DMS53 (cell line): ENCODE data around the gene ZBED1.
"Not testable (repeated sequence)": the region's sequence is repeated elsewhere in the genome, so short reads cannot be mapped to it uniquely, and the experiment has no call there.

Source experiments
- DNase-seq: peaks from one replicate; lab custom pipeline; 2025; lab: John Stamatoyannopoulos, UW

ZBED1 gene

GRCh38 chrX:2519638-2520037 lies 18.9 kb upstream of the ZBED1 start:
- not testable (repeated sequence) for DNase-seq

GRCh38 chrX:2517055-2517454 lies 16.3 kb upstream of the ZBED1 start:
- DNase-seq, result no peak

- DNase-seq, result no peak
Measured at GRCh38 chrX:2516623-2517022, 15.8 kb upstream of the ZBED1 start.

GRCh38 chrX:2514131-2514530 lies 13.4 kb upstream of the ZBED1 start:
- DNase-seq, result no peak

- no peak for DNase-seq
Measured at GRCh38 chrX:2513121-2513664, 12.4 kb upstream of the ZBED1 start.

- DNase-seq, result no peak
Measured at GRCh38 chrX:2512501-2512900, 11.7 kb upstream of the ZBED1 start.

- no peak for DNase-seq
Measured at GRCh38 chrX:2511326-2511725, 10.6 kb upstream of the ZBED1 start.

- no peak for DNase-seq
Measured at GRCh38 chrX:2508648-2509335, 8.0 kb upstream of the ZBED1 start.

- no peak for DNase-seq
Measured at GRCh38 chrX:2507904-2508627, 7.3 kb upstream of the ZBED1 start.

GRCh38 chrX:2507196-2507595 lies 6.4 kb upstream of the ZBED1 start:
- DNase-seq, result no peak

GRCh38 chrX:2505341-2505740 lies 4.6 kb upstream of the ZBED1 start:
- not testable (repeated sequence) for DNase-seq

- DNase-seq, result no peak
Measured at GRCh38 chrX:2504706-2505332, 4.0 kb upstream of the ZBED1 start.

- DNase-seq, result no peak
Measured at GRCh38 chrX:2503591-2504500, 3.1 kb upstream of the ZBED1 start.

GRCh38 chrX:2502668-2503519 lies 2.1 kb upstream of the ZBED1 start:
- no peak for DNase-seq

GRCh38 chrX:2502120-2502667 lies 1.4 kb upstream of the ZBED1 start:
- DNase-seq, result no peak

- DNase-seq, result no peak
Measured at GRCh38 chrX:2501559-2502102, 855 bp upstream of the ZBED1 start.

GRCh38 chrX:2500091-2500802 lies 529 bp downstream of the ZBED1 start:
- DNase-seq, result no peak

- DNase-seq, result no peak
Measured at GRCh38 chrX:2499507-2499906, 1.3 kb downstream of the ZBED1 start.

- DNase-seq, result no peak
Measured at GRCh38 chrX:2498781-2499302, 1.9 kb downstream of the ZBED1 start.
